A549 (cell line): ENCODE measurements around the gene NFIX. TPM values are rescaled to one million over a fixed set of nuclear protein-coding genes. Genes with fewer than 3 reads are reported as not detected.

Source experiments
- ATAC-seq, 2 experiments: fragments of 200-7000 bp in 1 of 2; fragments of >200 bp in 1 of 2; cut with Nextera tagmentation in 1 of 2; cut with Tn5 transposase in 1 of 2; 3 replicates each; pipeline versions ENCODE4 v1.8.0 to v1.9.1; 2018 to 2020; ENCODE audit warnings: mild to moderate bottlenecking in 1 of 2, moderate library complexity in 1 of 2
- CTCF ChIA-PET: fragments of 300-600 bp; sonication (Branson Sonifier 250); formaldehyde crosslinking; extraction: SDS; loops from one replicate; lab custom pipeline; 2021; ENCODE audit warnings: antibody characterized with exemption, inconsistent platforms; lab: Yijun Ruan, JAX
- POLR2A ChIA-PET: fragments of 350-600 bp; formaldehyde crosslinking; extraction: SDS; loops from one replicate; lab custom pipeline; 2021; ENCODE audit warnings: antibody characterized with exemption, inconsistent platforms; lab: Yijun Ruan, JAX
- DNase-seq, 2 experiments: peaks; one replicate each; pipeline versions ENCODE4 v3.0.0 to v3.0.0-alpha.2; 2011 to 2016; ENCODE audit warnings: low read depth in 1 of 2, low spot score in 1 of 2
- FAIRE-seq: peaks from 2 replicates; lab custom pipeline; 2011; peaks lifted over from hg19 to GRCh38; lab: Jason Lieb, UNC
- H3K27ac ChIP-seq, 2 experiments: fragments of >200 bp; sonication (Bioruptor Twin); formaldehyde crosslinking; 3 replicates each; pipeline ENCODE4 v1.5.1; 2016 to 2017
- H3K4me1 ChIP-seq: fragments of >200 bp; sonication (Bioruptor Twin); formaldehyde crosslinking; 3 replicates; pipeline ENCODE4 v1.6.1; 2016
- H3K4me2 ChIP-seq: fragments of >200 bp; sonication (Bioruptor Twin); formaldehyde crosslinking; 3 replicates; pipeline ENCODE4 v1.6.1; 2016
- H3K4me3 ChIP-seq: fragments of >200 bp; sonication (Bioruptor Twin); formaldehyde crosslinking; 3 replicates; pipeline ENCODE4 v1.5.1; 2016
- H3K9me3 ChIP-seq: fragments of >200 bp; sonication (Bioruptor Twin); formaldehyde crosslinking; 3 replicates; pipeline ENCODE4 v1.6.1; 2016
- CHD4 ChIP-seq: fragments of 200-600 bp; sonication (generic); IDR thresholded peaks from 2 replicates; pipeline ENCODE4 v1.6.1; 2016; ENCODE audit warnings: antibody characterized with exemption, mild to moderate bottlenecking, borderline replicate concordance
- EHF ChIP-seq: fragments of 250-450 bp; sonication (Bioruptor Pico); IDR thresholded peaks from 2 replicates; pipeline ENCODE4 v1.5.0; 2020; ENCODE audit warnings: mild to moderate bottlenecking
- EP300 ChIP-seq, 2 experiments: fragments of >200 bp; sonication (Bioruptor Twin); formaldehyde crosslinking; IDR thresholded peaks; 2 replicates in 1 of 2; 3 replicates in 1 of 2; pipeline ENCODE4 v1.6.1; 2016 to 2017
- HEYL ChIP-seq: fragments of 250-450 bp; sonication (Bioruptor Pico); IDR thresholded peaks from 2 replicates; pipeline ENCODE4 v1.8.0; 2021; ENCODE audit warnings: mild to moderate bottlenecking, moderate library complexity
- HOXA7 ChIP-seq: fragments of 250-450 bp; sonication (Bioruptor Pico); IDR thresholded peaks from 2 replicates; pipeline ENCODE4 v1.5.0; 2020; ENCODE audit warnings: mild to moderate bottlenecking, moderate library complexity
- HOXB5 ChIP-seq: fragments of 250-450 bp; sonication (Bioruptor Pico); IDR thresholded peaks from 2 replicates; pipeline ENCODE4 v1.5.0; 2020; ENCODE audit warnings: mild to moderate bottlenecking, moderate library complexity
- JUNB ChIP-seq: fragments of >200 bp; sonication (Bioruptor Twin); formaldehyde crosslinking; IDR thresholded peaks from 2 replicates; pipeline ENCODE4 v1.6.1; 2016
- KDM1A ChIP-seq: fragments of 200-600 bp; sonication (generic); IDR thresholded peaks from 2 replicates; pipeline ENCODE4 v1.6.1; 2016; ENCODE audit warnings: low read depth, mild to moderate bottlenecking
- MAFK ChIP-seq: fragments of 450-650 bp; IDR thresholded peaks from 2 replicates; pipeline ENCODE4 v1.6.1; 2014; ENCODE audit not compliant: partially characterized antibody
- POLR2AphosphoS2 ChIP-seq: conservative IDR thresholded peaks from 2 replicates; pipeline ENCODE4 v1.6.1; 2012; ENCODE audit warnings: low read length, improper control_type of control experiment, inconsistent platforms
- RNF2 ChIP-seq: fragments of 200-600 bp; sonication (generic); IDR thresholded peaks from 2 replicates; pipeline ENCODE4 v1.6.1; 2016; ENCODE audit warnings: low read depth, mild to moderate bottlenecking, antibody characterized with exemption, moderate library complexity, borderline replicate concordance
- SMC3 ChIP-seq: fragments of >200 bp; sonication (Bioruptor Twin); formaldehyde crosslinking; IDR thresholded peaks from 3 replicates; pipeline ENCODE4 v1.6.1; 2018; ENCODE audit warnings: inconsistent platforms
- SREBF2 ChIP-seq: fragments of 450-650 bp; IDR thresholded peaks from 2 replicates; pipeline ENCODE4 v1.6.1; 2014; ENCODE audit warnings: mild to moderate bottlenecking, moderate library complexity
- ZC3H11A ChIP-seq: fragments of 450-650 bp; IDR thresholded peaks from 2 replicates; pipeline ENCODE4 v1.6.1; 2014; ENCODE audit warnings: antibody characterized with exemption, mild to moderate bottlenecking
- ZSCAN20 ChIP-seq: fragments of 250-450 bp; sonication (Bioruptor Pico); IDR thresholded peaks from 2 replicates; pipeline ENCODE4 v1.8.0; 2022; ENCODE audit warnings: mild to moderate bottlenecking, moderate library complexity
- WGBS: methylation state at CpG from one replicate; pipeline ENCODE4 v1.1.6; 2017; ENCODE audit errors: missing lambda C conversion rate; 5-methylcytosine and 5-hydroxymethylcytosine counted together
- polyA plus RNA-seq, 4 experiments: library from polyadenylated mRNA; depleted of rRNA in 3 of 4; stranded (reverse); fragments of >200 nt; fragmentation: RNase III in 1 of 4; extraction: RNeasy Plus Mini Kit Qiagen cat#74134 plus additional on column Dnase treatment in 1 of 4; gene quantifications; 2 replicates in 3 of 4; 3 replicates in 1 of 4; pipeline ENCODE4 v1.2.3, GENCODE V29; 2011 to 2017
- TF ChIP-seq, protein P1 (sequence below): fragments of 250-450 bp; sonication (Bioruptor Pico); IDR thresholded peaks from 2 replicates; pipeline ENCODE4 v1.5.0; 2020; ENCODE audit warnings: low read depth, mild to moderate bottlenecking, moderate library complexity
- TF ChIP-seq, protein P2 (sequence below): fragments of >200 bp; sonication (Bioruptor Twin); formaldehyde crosslinking; IDR thresholded peaks from 3 replicates; pipeline ENCODE4 v1.5.1; 2016
- TF ChIP-seq, protein P3 (sequence below): IDR thresholded peaks from 2 replicates; pipeline ENCODE4 v1.6.1; 2012; ENCODE audit warnings: low read depth, borderline replicate concordance
- TF ChIP-seq, protein P4 (sequence below): fragments of 250-450 bp; sonication (Bioruptor Pico); IDR thresholded peaks from 2 replicates; pipeline ENCODE4 v1.5.0; 2021; ENCODE audit warnings: mild to moderate bottlenecking, moderate library complexity, borderline replicate concordance

NFIX gene
- polyA plus RNA-seq, 2 of the 4 experiments (the other 2 are of a cell fraction), result 0.52 to 3.0 TPM

GRCh38 chr19:13053238-13053637 is 58.0 kb downstream of the NFIX start:
- FAIRE-seq, result no peak
- POLR2A ChIA-PET, result interaction anchor here (1.0 kb wide), 2 partner anchors 8 to 69 kb away, joined by 3 to 4 read pairs; no protein-coding TSS in a partner anchor

DNA sequence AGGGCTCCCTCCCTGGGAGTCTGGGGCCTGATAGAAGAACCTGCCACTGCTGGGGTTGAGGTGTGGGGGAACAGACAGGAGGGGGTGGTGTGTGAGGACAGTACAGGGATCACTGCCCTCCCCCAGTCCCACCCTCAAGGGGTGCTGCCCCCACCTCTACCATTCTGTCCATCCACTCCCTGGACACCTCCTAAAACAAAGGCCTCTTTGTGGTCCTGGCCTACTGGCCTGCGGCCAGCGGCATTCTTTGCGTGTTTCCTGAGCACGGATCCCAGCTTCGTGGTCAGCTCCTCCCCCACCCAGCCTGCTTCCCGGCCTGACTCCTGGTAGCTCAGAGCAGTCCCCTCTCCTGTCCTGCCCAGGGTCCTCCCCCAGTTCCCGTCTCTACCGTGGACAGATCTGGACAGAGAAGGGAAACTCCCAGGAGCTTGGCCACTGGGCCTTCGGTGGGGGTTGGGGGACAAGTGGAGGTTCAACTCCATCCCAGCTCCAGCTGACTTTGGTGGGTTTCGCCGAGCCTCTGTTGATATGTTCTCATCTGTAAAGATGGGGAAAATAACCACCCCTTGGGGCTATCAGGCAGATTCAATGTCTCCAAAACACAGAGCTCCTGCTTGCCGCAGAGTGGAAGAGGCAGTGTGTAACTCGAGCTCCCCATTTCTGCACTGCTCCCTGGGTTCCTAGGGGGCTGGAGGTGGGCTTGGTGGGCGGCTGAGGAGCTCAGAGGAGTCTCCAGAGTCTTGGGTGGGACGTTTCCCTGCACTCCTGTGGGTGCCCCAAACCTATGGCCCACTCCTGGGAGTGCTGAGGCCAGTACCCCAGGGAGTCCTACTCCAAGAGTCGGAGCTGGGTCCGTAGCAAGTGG is 58.7 kb downstream of the NFIX start:
- no peak for TF ChIP-seq SMC3
- TF ChIP-seq ZC3H11A, result no peak
- no peak for TF ChIP-seq HOXB5 (CRISPR knock-in tag)
- TF ChIP-seq JUNB, result no peak
- no peak for TF ChIP-seq ZSCAN20
- TF ChIP-seq EHF (CRISPR knock-in tag), result no peak
- TF ChIP-seq, protein P1, sequence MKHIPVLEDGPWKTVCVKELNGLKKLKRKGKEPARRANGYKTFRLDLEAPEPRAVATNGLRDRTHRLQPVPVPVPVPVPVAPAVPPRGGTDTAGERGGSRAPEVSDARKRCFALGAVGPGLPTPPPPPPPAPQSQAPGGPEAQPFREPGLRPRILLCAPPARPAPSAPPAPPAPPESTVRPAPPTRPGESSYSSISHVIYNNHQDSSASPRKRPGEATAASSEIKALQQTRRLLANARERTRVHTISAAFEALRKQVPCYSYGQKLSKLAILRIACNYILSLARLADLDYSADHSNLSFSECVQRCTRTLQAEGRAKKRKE, result no peak
- no peak for TF ChIP-seq POLR2AphosphoS2
- TF ChIP-seq RNF2, result no peak
- TF ChIP-seq, protein P2, sequence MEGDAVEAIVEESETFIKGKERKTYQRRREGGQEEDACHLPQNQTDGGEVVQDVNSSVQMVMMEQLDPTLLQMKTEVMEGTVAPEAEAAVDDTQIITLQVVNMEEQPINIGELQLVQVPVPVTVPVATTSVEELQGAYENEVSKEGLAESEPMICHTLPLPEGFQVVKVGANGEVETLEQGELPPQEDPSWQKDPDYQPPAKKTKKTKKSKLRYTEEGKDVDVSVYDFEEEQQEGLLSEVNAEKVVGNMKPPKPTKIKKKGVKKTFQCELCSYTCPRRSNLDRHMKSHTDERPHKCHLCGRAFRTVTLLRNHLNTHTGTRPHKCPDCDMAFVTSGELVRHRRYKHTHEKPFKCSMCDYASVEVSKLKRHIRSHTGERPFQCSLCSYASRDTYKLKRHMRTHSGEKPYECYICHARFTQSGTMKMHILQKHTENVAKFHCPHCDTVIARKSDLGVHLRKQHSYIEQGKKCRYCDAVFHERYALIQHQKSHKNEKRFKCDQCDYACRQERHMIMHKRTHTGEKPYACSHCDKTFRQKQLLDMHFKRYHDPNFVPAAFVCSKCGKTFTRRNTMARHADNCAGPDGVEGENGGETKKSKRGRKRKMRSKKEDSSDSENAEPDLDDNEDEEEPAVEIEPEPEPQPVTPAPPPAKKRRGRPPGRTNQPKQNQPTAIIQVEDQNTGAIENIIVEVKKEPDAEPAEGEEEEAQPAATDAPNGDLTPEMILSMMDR, result no peak
- no peak for TF ChIP-seq EP300 (IDR thresholded peaks at IDR 0.05)
- TF ChIP-seq HEYL, result no peak
- TF ChIP-seq SREBF2, result no peak
- no peak for TF ChIP-seq CHD4
- TF ChIP-seq KDM1A, result no peak
- no peak for TF ChIP-seq MAFK
- DNase-seq (peak in 1 of 2 experiments; percentile 59), ATAC-seq (peak; percentile 32 to 58; a peak in 3 of 6 replicates), FAIRE-seq (no peak)
- Histone ChIP-seq H3K9me3 (no peaks in the 10 kb centered on the region), H3K27ac (peak overlapping the region; percentile 54 to 82; a peak in 5 of 6 replicates), H3K4me1 (peaks cover 36% of the 10 kb centered on the region), H3K4me2 (peak overlapping the region; percentile 46), H3K4me3 (no peak overlapping the region)
- POLR2A ChIA-PET, result interaction anchor here (1.0 kb wide), 2 partner anchors 7 to 69 kb away, joined by 3 to 4 read pairs; no protein-coding TSS in a partner anchor
- WGBS, result 47% methylated on average over 10 of the region's 17 CpGs
- CTCF ChIA-PET, result interaction anchor here (0.7 to 4.6 kb wide), 10 partner anchors 8 to 89 kb away, joined by 3 to 21 read pairs (median 8); no protein-coding TSS in a partner anchor

More at GRCh38 chr19:13053238-13053637, 58.0 kb downstream of the NFIX start:
- Histone ChIP-seq H3K27ac (peak overlapping the region; percentile 54 to 82; a peak in 5 of 6 replicates), H3K4me2 (peak overlapping the region; percentile 46), H3K4me3 (no peak overlapping the region), H3K4me1 (peaks cover 36% of the 10 kb centered on the region), H3K9me3 (no peaks in the 10 kb centered on the region)
- CTCF ChIA-PET, result interaction anchor here (0.8 to 4.6 kb wide), 6 partner anchors 8 to 88 kb away, joined by 3 to 21 read pairs (median 12); no protein-coding TSS in a partner anchor
- 96% methylated on average over 3 of the region's 3 CpGs for WGBS
- DNase-seq (no peak), ATAC-seq (no peak)
- TF ChIP-seq HOXA7 (CRISPR knock-in tag) (no peak), CHD4 (no peak)
- TF ChIP-seq, protein P3, sequence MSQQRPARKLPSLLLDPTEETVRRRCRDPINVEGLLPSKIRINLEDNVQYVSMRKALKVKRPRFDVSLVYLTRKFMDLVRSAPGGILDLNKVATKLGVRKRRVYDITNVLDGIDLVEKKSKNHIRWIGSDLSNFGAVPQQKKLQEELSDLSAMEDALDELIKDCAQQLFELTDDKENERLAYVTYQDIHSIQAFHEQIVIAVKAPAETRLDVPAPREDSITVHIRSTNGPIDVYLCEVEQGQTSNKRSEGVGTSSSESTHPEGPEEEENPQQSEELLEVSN, result no peak
- TF ChIP-seq, protein P4, sequence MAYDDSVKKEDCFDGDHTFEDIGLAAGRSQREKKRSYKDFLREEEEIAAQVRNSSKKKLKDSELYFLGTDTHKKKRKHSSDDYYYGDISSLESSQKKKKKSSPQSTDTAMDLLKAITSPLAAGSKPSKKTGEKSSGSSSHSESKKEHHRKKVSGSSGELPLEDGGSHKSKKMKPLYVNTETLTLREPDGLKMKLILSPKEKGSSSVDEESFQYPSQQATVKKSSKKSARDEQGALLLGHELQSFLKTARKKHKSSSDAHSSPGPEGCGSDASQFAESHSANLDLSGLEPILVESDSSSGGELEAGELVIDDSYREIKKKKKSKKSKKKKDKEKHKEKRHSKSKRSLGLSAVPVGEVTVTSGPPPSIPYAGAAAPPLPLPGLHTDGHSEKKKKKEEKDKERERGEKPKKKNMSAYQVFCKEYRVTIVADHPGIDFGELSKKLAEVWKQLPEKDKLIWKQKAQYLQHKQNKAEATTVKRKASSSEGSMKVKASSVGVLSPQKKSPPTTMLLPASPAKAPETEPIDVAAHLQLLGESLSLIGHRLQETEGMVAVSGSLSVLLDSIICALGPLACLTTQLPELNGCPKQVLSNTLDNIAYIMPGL (CRISPR knock-in tag), result no peak
